Lower lobe of right lung (tissue), 2 donors: ENCODE data around the gene MORN1. TPM values are rescaled to one million over a fixed set of nuclear protein-coding genes. Genes with fewer than 3 reads are reported as not detected.

Experiments
- ATAC-seq, 2 donors: fragments of 200-7000 bp; cut with Tn5 transposase; one replicate each; pipeline ENCODE4 v1.9.1; 2020 to 2022; ENCODE audit warnings: mild to moderate bottlenecking in 2 of 2, moderate library complexity in 2 of 2
- DNase-seq: peaks from one replicate; pipeline ENCODE4 v3.0.0-alpha.2; 2020
- H3K27ac ChIP-seq: fragments of 200-600 bp; one replicate; pipeline ENCODE4 v1.8.0; 2022
- H3K27me3 ChIP-seq: fragments of 200-600 bp; one replicate; pipeline ENCODE4 v1.8.0; 2022; ENCODE audit warnings: low read depth
- H3K36me3 ChIP-seq: fragments of 200-600 bp; one replicate; pipeline ENCODE4 v1.8.0; 2022; ENCODE audit warnings: mild to moderate bottlenecking
- H3K4me1 ChIP-seq: fragments of 200-600 bp; one replicate; pipeline ENCODE4 v1.8.0; 2022
- H3K4me3 ChIP-seq: fragments of 200-600 bp; one replicate; pipeline ENCODE4 v1.8.0; 2022; ENCODE audit warnings: mild to moderate bottlenecking
- H3K9me3 ChIP-seq: fragments of 200-600 bp; one replicate; pipeline ENCODE4 v1.8.0; 2022
- intact Hi-C: fragments of 100-400 bp; cut with DNase I; formaldehyde crosslinking; loops from one replicate; pipeline ENCODE4 v1.11.0; 2022
- total RNA-seq: library from RNA; stranded (reverse); fragmentation: NEBNext Ultra II Directional; extraction: Animal tissue kit (Norgen Biotek cat#: 25700); gene quantifications from one replicate; pipeline ENCODE4 v1.2.1, GENCODE V29; 2021
- TF ChIP-seq, protein P1 (sequence below): fragments of 200-600 bp; IDR thresholded peaks from one replicate; pipeline ENCODE4 v1.8.0; 2022; ENCODE audit warnings: antibody characterized with exemption, mild to moderate bottlenecking
- donor health status: DM: no; HTN: yes; CAD: no; lungs with severe emphysema.

The MORN1 gene
- total RNA-seq, 1 donor from 2014 or later: 13.4 TPM

DNA sequence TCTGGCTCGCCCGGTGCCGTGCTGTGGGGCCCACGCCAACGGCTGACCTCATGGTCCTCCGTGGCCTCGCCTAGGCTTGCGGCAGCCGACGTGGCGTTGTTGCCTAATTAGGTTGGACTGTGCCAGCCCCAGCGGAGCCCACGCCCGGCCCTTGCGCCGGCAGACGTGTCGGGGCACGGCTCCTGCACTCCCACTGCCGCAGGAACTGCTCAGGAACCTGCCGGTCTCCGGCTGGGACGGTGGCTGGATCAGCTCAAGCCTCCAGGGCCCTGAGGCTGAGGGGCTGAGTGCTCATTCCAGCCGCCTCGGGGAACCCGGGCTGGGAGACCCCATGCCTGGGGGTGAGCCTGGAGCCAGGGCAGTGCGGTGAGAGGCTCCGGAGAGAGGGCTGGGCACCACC is 37.1 kb upstream of the MORN1 start:
- no peak for DNase-seq
- Histone ChIP-seq H3K9me3 (peaks cover 5% of the 10 kb centered on the region), H3K4me1 (no peaks in the 10 kb centered on the region), H3K27me3 (peaks cover 47% of the 10 kb centered on the region), H3K36me3 (no peaks in the 10 kb centered on the region), H3K27ac (no peak overlapping the region), H3K4me3 (no peak overlapping the region)
- intact Hi-C loops: no loop called here
- TF ChIP-seq, protein P1, sequence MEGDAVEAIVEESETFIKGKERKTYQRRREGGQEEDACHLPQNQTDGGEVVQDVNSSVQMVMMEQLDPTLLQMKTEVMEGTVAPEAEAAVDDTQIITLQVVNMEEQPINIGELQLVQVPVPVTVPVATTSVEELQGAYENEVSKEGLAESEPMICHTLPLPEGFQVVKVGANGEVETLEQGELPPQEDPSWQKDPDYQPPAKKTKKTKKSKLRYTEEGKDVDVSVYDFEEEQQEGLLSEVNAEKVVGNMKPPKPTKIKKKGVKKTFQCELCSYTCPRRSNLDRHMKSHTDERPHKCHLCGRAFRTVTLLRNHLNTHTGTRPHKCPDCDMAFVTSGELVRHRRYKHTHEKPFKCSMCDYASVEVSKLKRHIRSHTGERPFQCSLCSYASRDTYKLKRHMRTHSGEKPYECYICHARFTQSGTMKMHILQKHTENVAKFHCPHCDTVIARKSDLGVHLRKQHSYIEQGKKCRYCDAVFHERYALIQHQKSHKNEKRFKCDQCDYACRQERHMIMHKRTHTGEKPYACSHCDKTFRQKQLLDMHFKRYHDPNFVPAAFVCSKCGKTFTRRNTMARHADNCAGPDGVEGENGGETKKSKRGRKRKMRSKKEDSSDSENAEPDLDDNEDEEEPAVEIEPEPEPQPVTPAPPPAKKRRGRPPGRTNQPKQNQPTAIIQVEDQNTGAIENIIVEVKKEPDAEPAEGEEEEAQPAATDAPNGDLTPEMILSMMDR: no peak
- ATAC-seq: no peak

DNA sequence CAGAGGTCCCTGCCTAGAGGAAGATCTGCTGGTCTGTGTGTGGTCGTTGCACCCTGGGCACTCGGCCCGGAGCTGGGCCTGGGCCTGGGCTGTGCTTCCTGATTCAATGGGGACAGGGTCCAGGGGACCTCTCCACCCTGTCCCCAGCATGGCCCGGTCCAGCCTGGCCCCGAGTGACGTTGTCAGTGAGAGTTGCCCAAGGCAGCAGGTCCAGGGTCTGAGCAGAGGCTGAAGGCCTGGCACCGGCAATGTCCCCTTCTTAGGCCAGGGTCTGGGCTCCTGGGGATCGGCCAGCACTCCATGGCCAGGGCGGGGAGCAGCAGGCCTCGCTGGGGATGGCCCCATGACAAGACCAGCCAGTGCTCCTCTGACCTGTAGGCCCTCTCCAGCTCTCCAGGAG is 36.6 kb upstream of the MORN1 start:
- intact Hi-C loops: no loop called here
- no peaks in the 10 kb centered on the region for H3K36me3 ChIP-seq
- no peak overlapping the region for H3K27ac ChIP-seq
- ATAC-seq (no peak), DNase-seq (no peak)
- TF ChIP-seq, protein P1: no peak
- peaks cover 5% of the 10 kb centered on the region for H3K9me3 ChIP-seq
- no peak overlapping the region for H3K4me3 ChIP-seq
- peaks cover 44% of the 10 kb centered on the region for H3K27me3 ChIP-seq
- no peaks in the 10 kb centered on the region for H3K4me1 ChIP-seq

DNA sequence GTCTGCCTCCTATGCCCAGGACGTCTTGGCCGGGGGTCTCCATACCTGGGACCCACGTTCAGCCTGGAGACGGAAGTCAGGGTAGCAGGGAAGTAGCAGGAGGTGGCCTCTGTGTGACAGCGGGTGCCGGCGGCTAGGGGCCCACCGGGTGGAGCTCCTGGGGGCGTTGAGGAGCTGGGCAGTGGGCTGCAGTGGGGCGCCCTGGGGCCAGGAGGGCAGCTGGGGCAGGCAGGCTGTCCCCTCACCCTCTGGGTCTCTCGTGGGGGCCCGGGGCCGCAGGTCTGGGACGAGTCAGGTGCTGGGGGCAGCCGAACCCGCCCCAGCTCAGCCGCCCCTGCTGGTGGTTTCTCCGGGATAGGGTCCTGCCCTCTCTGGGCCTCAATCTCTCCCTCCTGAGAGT is 35.7 kb upstream of the MORN1 start:
- no peak for DNase-seq
- intact Hi-C loops: no loop called here
- peaks cover 5% of the 10 kb centered on the region for H3K9me3 ChIP-seq
- H3K4me1 ChIP-seq: no peaks in the 10 kb centered on the region
- peaks cover 37% of the 10 kb centered on the region for H3K27me3 ChIP-seq
- no peaks in the 10 kb centered on the region for H3K36me3 ChIP-seq
- H3K4me3 ChIP-seq: no peak overlapping the region
- H3K27ac ChIP-seq: no peak overlapping the region
- no peak for ATAC-seq
- TF ChIP-seq, protein P1: no peak

DNA sequence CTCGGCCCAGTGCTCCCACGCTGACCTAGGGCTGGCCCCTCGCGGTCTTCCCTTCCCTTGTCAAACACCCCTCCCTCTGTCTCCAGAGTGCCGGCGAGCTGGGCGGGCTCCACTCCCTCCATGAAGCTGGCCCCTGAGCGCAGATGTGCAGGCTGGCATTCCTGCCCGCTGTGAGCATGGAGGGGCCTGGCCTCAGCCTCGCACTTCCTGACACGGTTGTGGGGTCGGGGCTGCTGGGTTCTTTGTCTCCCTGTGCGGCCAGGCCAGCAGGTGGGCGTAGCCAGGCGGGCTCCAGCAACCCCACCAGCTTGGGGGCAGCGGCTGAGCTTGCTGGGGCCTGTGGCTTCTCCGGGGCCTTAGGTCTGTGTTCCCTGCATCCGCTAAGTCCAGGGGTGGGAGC is 35.2 kb upstream of the MORN1 start:
- Histone ChIP-seq H3K4me3 (no peak overlapping the region), H3K36me3 (no peaks in the 10 kb centered on the region), H3K9me3 (peaks cover 5% of the 10 kb centered on the region), H3K27ac (no peak overlapping the region), H3K27me3 (peaks cover 33% of the 10 kb centered on the region), H3K4me1 (no peaks in the 10 kb centered on the region)
- ATAC-seq (peak in 1 of 2 donors; percentile 7), DNase-seq (no peak)
- TF ChIP-seq, protein P1: no peak
- intact Hi-C loops: no loop called here

DNA sequence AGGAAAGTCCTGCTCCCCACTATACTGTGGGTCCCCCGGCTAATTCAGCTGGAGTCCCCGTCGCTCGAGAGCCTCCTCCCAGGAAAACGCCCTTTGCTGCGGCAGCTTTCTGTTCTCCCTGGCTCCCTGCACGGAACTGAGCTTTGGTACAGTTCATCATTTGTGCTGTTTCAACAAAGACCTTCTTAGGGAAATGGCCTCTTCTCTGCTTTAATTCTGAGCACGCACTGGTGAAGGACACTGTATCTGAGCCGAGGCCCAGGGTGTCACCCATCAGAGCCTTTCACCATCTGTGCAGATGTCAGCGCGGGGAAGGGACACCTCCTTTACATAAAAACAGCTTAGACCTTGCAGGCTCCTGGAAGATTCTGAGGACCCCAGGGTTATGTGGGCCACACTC is 34.5 kb upstream of the MORN1 start:
- TF ChIP-seq, protein P1: no peak
- Histone ChIP-seq H3K27ac (no peak overlapping the region), H3K4me1 (no peaks in the 10 kb centered on the region), H3K36me3 (no peaks in the 10 kb centered on the region), H3K9me3 (peaks cover 5% of the 10 kb centered on the region), H3K27me3 (peaks cover 26% of the 10 kb centered on the region), H3K4me3 (no peak overlapping the region)
- intact Hi-C loops: no loop called here
- ATAC-seq: no peak
- no peak for DNase-seq

DNA sequence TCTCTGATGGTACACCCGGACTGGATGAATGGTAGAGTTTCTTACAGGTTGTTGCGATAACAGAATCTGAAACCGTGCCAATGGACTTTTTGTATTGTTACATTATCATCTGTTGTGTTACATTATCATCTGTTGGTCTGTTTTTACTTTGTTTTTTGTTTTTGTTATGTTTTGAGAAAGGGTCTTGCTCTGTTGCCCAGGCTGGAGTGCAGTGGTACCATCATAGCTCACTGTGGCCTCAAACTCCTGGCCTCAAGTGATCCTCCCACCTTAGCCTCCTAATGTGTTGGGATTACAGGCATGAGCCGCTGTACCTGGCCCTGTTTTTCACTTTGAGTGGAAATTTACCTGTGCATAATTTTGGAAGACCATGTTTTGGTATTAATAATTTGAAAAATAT is 31.2 kb upstream of the MORN1 start:
- Histone ChIP-seq H3K36me3 (no peaks in the 10 kb centered on the region), H3K9me3 (no peaks in the 10 kb centered on the region), H3K4me3 (no peak overlapping the region), H3K27me3 (peaks cover 38% of the 10 kb centered on the region), H3K4me1 (no peaks in the 10 kb centered on the region), H3K27ac (no peak overlapping the region)
- DNase-seq: no peak
- TF ChIP-seq, protein P1: no peak
- intact Hi-C loops: no loop called here
- ATAC-seq: no peak
